Karpas-422 (cell line): Measurements from ENCODE around the gene PIEZO1. TPM values are rescaled to one million over a fixed set of nuclear protein-coding genes. Genes with fewer than 3 reads are reported as not detected.

Experiments
- DNase-seq: peaks from one replicate; pipeline ENCODE4 v3.0.0-alpha.2; 2015
- H2AFZ ChIP-seq: fragments of 200-600 bp; sonication (generic); 2 replicates; pipeline ENCODE4 v1.6.1; 2014; ENCODE audit warnings: antibody characterized with exemption, low read length, mixed read lengths
- H3K27ac ChIP-seq: fragments of 200-600 bp; sonication (generic); 2 replicates; pipeline ENCODE4 v1.5.1; 2014; ENCODE audit warnings: mild to moderate bottlenecking, low read length, moderate library complexity
- H3K27me3 ChIP-seq: fragments of 200-600 bp; sonication (generic); 2 replicates; pipeline ENCODE4 v1.6.1; 2014; ENCODE audit warnings: low read length, mixed read lengths
- H3K36me3 ChIP-seq: fragments of 200-600 bp; sonication (generic); 2 replicates; pipeline ENCODE4 v1.6.1; 2014; ENCODE audit warnings: low read length, mixed read lengths; ENCODE audit not compliant: insufficient read depth
- H3K4me1 ChIP-seq: fragments of 200-600 bp; sonication (generic); 2 replicates; pipeline ENCODE4 v1.6.1; 2014; ENCODE audit warnings: mild to moderate bottlenecking, low read length, mixed read lengths
- H3K4me2 ChIP-seq: fragments of 200-600 bp; sonication (generic); 2 replicates; pipeline ENCODE4 v1.6.1; 2014; ENCODE audit warnings: low read length, low read depth, mild to moderate bottlenecking; ENCODE audit not compliant: poor library complexity, severe bottlenecking
- H3K4me3 ChIP-seq: fragments of 200-600 bp; sonication (generic); 2 replicates; pipeline ENCODE4 v1.5.1; 2014; ENCODE audit warnings: mild to moderate bottlenecking, antibody characterized with exemption, low read length, mixed read lengths
- H3K79me2 ChIP-seq: fragments of 200-600 bp; sonication (generic); 2 replicates; pipeline ENCODE4 v1.6.1; 2014; ENCODE audit warnings: mild to moderate bottlenecking, low read length, mixed read lengths
- H3K9ac ChIP-seq: fragments of 200-600 bp; sonication (generic); 2 replicates; pipeline ENCODE4 v1.6.0; 2014; ENCODE audit warnings: low read length
- H3K9me2 ChIP-seq: fragments of 200-600 bp; sonication (generic), shearing (Covaris generic); replicated peaks from 2 replicates; pipeline ENCODE4 v1.6.0; 2014; ENCODE audit warnings: mild to moderate bottlenecking, low read length, moderate library complexity; ENCODE audit not compliant: insufficient read depth
- H3K9me3 ChIP-seq: fragments of 300-700, 200-600 bp; sonication (generic); 2 replicates; pipeline ENCODE4 v1.6.1; 2014; ENCODE audit warnings: low read length, mixed read lengths
- H4K20me1 ChIP-seq: fragments of 200-600 bp; sonication (generic); 2 replicates; pipeline ENCODE4 v1.6.1; 2014; ENCODE audit warnings: mild to moderate bottlenecking, antibody characterized with exemption, low read length, low read depth; ENCODE audit not compliant: insufficient read depth
- total RNA-seq: library from RNA; depleted of rRNA; stranded (reverse); fragments of >200 nt; shearing (Covaris generic); gene quantifications from 2 replicates; pipeline ENCODE4 v1.2.3, GENCODE V29; 2014; ENCODE audit warnings: low replicate concordance

PIEZO1 gene
- total RNA-seq, 1 experiment from 2014 or later: 1.8 TPM

- Histone ChIP-seq H3K4me1 (peaks cover 29% of the 10 kb centered on the region), H3K36me3 (no peaks in the 10 kb centered on the region), H3K9me2 (no peaks in the 10 kb centered on the region), H2AFZ (no peak overlapping the region; the same call in 1 of the 2 replicates), H3K79me2 (peaks cover 24% of the 10 kb centered on the region), H3K9me3 (no peaks in the 10 kb centered on the region), H3K27ac (no peak overlapping the region), H3K4me3 (peak overlapping the region; percentile 84), H3K4me2 (peak overlapping the region; percentile 98), H4K20me1 (peaks cover 21% of the 10 kb centered on the region; the same call in 1 of the 2 replicates), H3K9ac (peak overlapping the region; percentile 83), H3K27me3 (no peaks in the 10 kb centered on the region)
- peak; percentile 55 for DNase-seq
Observed at GRCh38 chr16:88706965-88707826, 77.8 kb downstream of the PIEZO1 start.

- Histone ChIP-seq H3K4me2 (peak within 1 kb of the TSS; percentile 98), H3K9ac (peak within 1 kb of the TSS; percentile 83), H3K27ac (no peak within 1 kb of the TSS), H4K20me1 (peaks cover 21% of the 10 kb centered on the region; the same call in 1 of the 2 replicates), H3K9me3 (no peaks in the 10 kb centered on the region), H3K4me1 (peaks cover 37% of the 10 kb centered on the region), H3K9me2 (no peaks in the 10 kb centered on the region), H3K36me3 (no peaks in the 10 kb centered on the region), H3K4me3 (peak within 1 kb of the TSS; percentile 84), H3K79me2 (peaks cover 27% of the 10 kb centered on the region), H2AFZ (no peak within 1 kb of the TSS; the same call in 1 of the 2 replicates), H3K27me3 (no peaks in the 10 kb centered on the region)
- DNase-seq: peak; percentile 96
Observed at GRCh38 chr16:88706229-88706964, 78.6 kb downstream of the PIEZO1 start, which contains the start of the genes CTU2 and RNF166. CTU2 (plus strand) TSS chr16:88706503; CDS start chr16:88706531, 28 bp downstream. RNF166 (minus strand) TSS chr16:88706408; CDS start chr16:88706325, 83 bp downstream.

- Histone ChIP-seq H2AFZ (no peak overlapping the region), H3K9me2 (no peaks in the 10 kb centered on the region), H3K9ac (peak overlapping the region; percentile 83), H3K79me2 (peaks cover 29% of the 10 kb centered on the region), H3K4me3 (peak overlapping the region; percentile 84), H3K27ac (no peak overlapping the region), H3K4me1 (peaks cover 43% of the 10 kb centered on the region), H4K20me1 (peaks cover 21% of the 10 kb centered on the region; the same call in 1 of the 2 replicates), H3K4me2 (peak overlapping the region; percentile 98), H3K36me3 (no peaks in the 10 kb centered on the region), H3K27me3 (no peaks in the 10 kb centered on the region), H3K9me3 (no peaks in the 10 kb centered on the region)
- DNase-seq: peak; percentile 54
Observed at GRCh38 chr16:88705801-88706228, 79.2 kb downstream of the PIEZO1 start.

- H3K36me3 ChIP-seq: no peaks in the 10 kb centered on the region
- DNase-seq: peak; percentile 66
- H3K9me3 ChIP-seq: no peaks in the 10 kb centered on the region
- no peaks in the 10 kb centered on the region for H3K9me2 ChIP-seq
- H4K20me1 ChIP-seq: peaks cover 21% of the 10 kb centered on the region; the same call in 1 of the 2 replicates
- no peak overlapping the region for H3K27ac ChIP-seq
- H3K4me3 ChIP-seq: peak overlapping the region; percentile 84
- no peak overlapping the region for H2AFZ ChIP-seq
- peak overlapping the region; percentile 83 for H3K9ac ChIP-seq
- H3K79me2 ChIP-seq: peaks cover 29% of the 10 kb centered on the region
- no peaks in the 10 kb centered on the region for H3K27me3 ChIP-seq
- peak overlapping the region; percentile 98 for H3K4me2 ChIP-seq
- peaks cover 49% of the 10 kb centered on the region for H3K4me1 ChIP-seq
Observed at GRCh38 chr16:88705076-88705684, 79.8 kb downstream of the PIEZO1 start.

- peaks cover 21% of the 10 kb centered on the region; the same call in 1 of the 2 replicates for H4K20me1 ChIP-seq
- no peaks in the 10 kb centered on the region for H3K9me3 ChIP-seq
- H3K79me2 ChIP-seq: peaks cover 28% of the 10 kb centered on the region
- no peak overlapping the region for H3K4me3 ChIP-seq
- H3K27me3 ChIP-seq: no peaks in the 10 kb centered on the region
- H3K9ac ChIP-seq: 0 out of 2 replicates have a peak overlapping the region, but pooled peaks have one; percentile 22
- no peak for DNase-seq
- no peaks in the 10 kb centered on the region for H3K36me3 ChIP-seq
- no peak overlapping the region for H3K27ac ChIP-seq
- no peaks in the 10 kb centered on the region for H3K9me2 ChIP-seq
- peak overlapping the region; percentile 15 for H3K4me2 ChIP-seq
- H2AFZ ChIP-seq: no peak overlapping the region
- H3K4me1 ChIP-seq: peaks cover 51% of the 10 kb centered on the region
Observed at GRCh38 chr16:88703486-88704309, 81.3 kb downstream of the PIEZO1 start.

GRCh38 chr16:88702371-88703210 lies 82.4 kb downstream of the PIEZO1 start:
- Histone ChIP-seq H3K9me2 (no peaks in the 10 kb centered on the region), H3K36me3 (no peaks in the 10 kb centered on the region), H3K9me3 (no peaks in the 10 kb centered on the region), H3K79me2 (peaks cover 17% of the 10 kb centered on the region), H3K9ac (no peak overlapping the region; the same call in 1 of the 2 replicates), H3K4me2 (peak overlapping the region; percentile 79), H3K27ac (no peak overlapping the region), H3K27me3 (no peaks in the 10 kb centered on the region), H4K20me1 (peaks cover 21% of the 10 kb centered on the region; the same call in 1 of the 2 replicates), H2AFZ (no peak overlapping the region), H3K4me3 (no peak overlapping the region; the same call in 1 of the 2 replicates), H3K4me1 (peaks cover 50% of the 10 kb centered on the region)
- DNase-seq: no peak
